Astrocyte (in vitro differentiated cells and primary cell): ENCODE measurements around the gene LRRC8D.

Source experiments
- EZH2 ChIP-seq: IDR thresholded peaks from 2 replicates; pipeline ENCODE4 v1.6.1; 2012; ENCODE audit warnings: mild to moderate bottlenecking, low read length, inconsistent platforms; ENCODE audit not compliant: insufficient read depth
- TF ChIP-seq, protein P1 (sequence below): IDR thresholded peaks from 2 replicates; pipeline ENCODE4 v1.5.1; 2011; ENCODE audit warnings: low read depth, mild to moderate bottlenecking, inconsistent platforms, low read length, moderate library complexity; ENCODE audit not compliant: insufficient read depth

DNA sequence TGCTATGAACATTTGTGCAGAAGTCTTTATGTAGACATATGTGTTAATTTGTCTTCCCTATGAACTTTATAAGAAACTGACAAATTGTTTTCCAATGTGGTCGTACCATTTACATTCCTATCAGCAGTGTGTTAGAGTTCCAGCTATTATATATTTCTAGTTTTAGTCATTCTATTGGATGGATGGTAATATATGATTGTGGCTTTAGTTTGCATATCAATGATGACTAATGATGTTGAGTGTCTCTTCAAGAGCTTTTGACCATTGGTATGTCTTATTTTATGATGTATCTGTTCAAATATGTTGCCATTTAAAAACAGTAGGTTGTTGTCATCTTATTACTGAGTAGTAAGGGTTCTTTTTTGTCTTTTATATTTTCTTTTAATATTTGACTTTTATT is 157.9 kb downstream of the LRRC8D start:
- TF ChIP-seq, protein P1, sequence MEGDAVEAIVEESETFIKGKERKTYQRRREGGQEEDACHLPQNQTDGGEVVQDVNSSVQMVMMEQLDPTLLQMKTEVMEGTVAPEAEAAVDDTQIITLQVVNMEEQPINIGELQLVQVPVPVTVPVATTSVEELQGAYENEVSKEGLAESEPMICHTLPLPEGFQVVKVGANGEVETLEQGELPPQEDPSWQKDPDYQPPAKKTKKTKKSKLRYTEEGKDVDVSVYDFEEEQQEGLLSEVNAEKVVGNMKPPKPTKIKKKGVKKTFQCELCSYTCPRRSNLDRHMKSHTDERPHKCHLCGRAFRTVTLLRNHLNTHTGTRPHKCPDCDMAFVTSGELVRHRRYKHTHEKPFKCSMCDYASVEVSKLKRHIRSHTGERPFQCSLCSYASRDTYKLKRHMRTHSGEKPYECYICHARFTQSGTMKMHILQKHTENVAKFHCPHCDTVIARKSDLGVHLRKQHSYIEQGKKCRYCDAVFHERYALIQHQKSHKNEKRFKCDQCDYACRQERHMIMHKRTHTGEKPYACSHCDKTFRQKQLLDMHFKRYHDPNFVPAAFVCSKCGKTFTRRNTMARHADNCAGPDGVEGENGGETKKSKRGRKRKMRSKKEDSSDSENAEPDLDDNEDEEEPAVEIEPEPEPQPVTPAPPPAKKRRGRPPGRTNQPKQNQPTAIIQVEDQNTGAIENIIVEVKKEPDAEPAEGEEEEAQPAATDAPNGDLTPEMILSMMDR = no peak
- TF ChIP-seq EZH2 = no peak
